Bronchial epithelial cell (primary cell): ENCODE results near the gene CTDSP2. TPM values are rescaled to one million over a fixed set of nuclear protein-coding genes. Genes with fewer than 3 reads are reported as not detected.

Source experiments
- DNase-seq: peaks from one replicate; pipeline ENCODE4 v3.0.0-alpha.2; 2010; ENCODE audit warnings: low read depth
- FAIRE-seq: peaks from 2 replicates; lab custom pipeline; 2011; peaks lifted over from hg19 to GRCh38; lab: Jason Lieb, UNC
- H3K27me3 ChIP-seq: 2 replicates; pipeline ENCODE4 v1.5.1; 2011; ENCODE audit warnings: low read length; ENCODE audit not compliant: control insufficient read depth, insufficient read depth
- H3K36me3 ChIP-seq: 2 replicates; pipeline ENCODE4 v1.5.1; 2011; ENCODE audit warnings: low read length; ENCODE audit not compliant: control insufficient read depth, insufficient read depth
- H3K4me3 ChIP-seq: 2 replicates; pipeline ENCODE4 v1.5.1; 2011; ENCODE audit warnings: mild to moderate bottlenecking, low read depth, low read length, control low read depth
- CTCF ChIP-seq: IDR thresholded peaks from 2 replicates; pipeline ENCODE4 v1.5.1; 2011; ENCODE audit warnings: mild to moderate bottlenecking, moderate library complexity, low read length, control low read depth, inconsistent platforms; ENCODE audit not compliant: insufficient read depth, severe bottlenecking
- total RNA-seq: library from RNA; depleted of rRNA; stranded (reverse); fragments of >200 nt; gene quantifications from 2 replicates; pipeline ENCODE4 v1.2.1, GENCODE V29; 2014

The CTDSP2 gene
- total RNA-seq, 1 donor from 2014 or later: 36.3 TPM

- TF ChIP-seq CTCF: no peak
- H3K4me3 ChIP-seq: no peak overlapping the region
- FAIRE-seq: no peak
- no peak for DNase-seq
- peaks cover 29% of the 10 kb centered on the region for H3K36me3 ChIP-seq
- H3K27me3 ChIP-seq: no peaks in the 10 kb centered on the region
These were observed 16.1 kb downstream of the CTDSP2 start for GRCh38 chr12:57830393-57830792.

GRCh38 chr12:57829025-57829777, 17.3 kb downstream of the CTDSP2 start:
- no peak for FAIRE-seq

GRCh38 chr12:57826966-57827365, 19.6 kb downstream of the CTDSP2 start:
- no peak overlapping the region for H3K4me3 ChIP-seq
- H3K36me3 ChIP-seq: peaks cover 46% of the 10 kb centered on the region
- H3K27me3 ChIP-seq: no peaks in the 10 kb centered on the region
- TF ChIP-seq CTCF: no peak
- DNase-seq: no peak
- peak; percentile 97 for FAIRE-seq

More at GRCh38 chr12:57829025-57829777, 17.3 kb downstream of the CTDSP2 start:
- no peak overlapping the region for H3K4me3 ChIP-seq
- no peak for TF ChIP-seq CTCF
- no peak for DNase-seq
- H3K27me3 ChIP-seq: no peaks in the 10 kb centered on the region
- H3K36me3 ChIP-seq: peaks cover 36% of the 10 kb centered on the region

GRCh38 chr12:57826400-57826799, 20.1 kb downstream of the CTDSP2 start:
- Histone ChIP-seq H3K36me3 (peaks cover 46% of the 10 kb centered on the region), H3K27me3 (no peaks in the 10 kb centered on the region), H3K4me3 (no peak overlapping the region)
- no peak for DNase-seq
- FAIRE-seq: no peak
- no peak for TF ChIP-seq CTCF

- DNase-seq (no peak), FAIRE-seq (no peak)
- Histone ChIP-seq H3K27me3 (no peaks in the 10 kb centered on the region), H3K4me3 (no peak overlapping the region), H3K36me3 (peaks cover 47% of the 10 kb centered on the region)
- TF ChIP-seq CTCF: no peak
These were observed 21.1 kb downstream of the CTDSP2 start for GRCh38 chr12:57825451-57825850.
